ENCODE data around the gene CNOT3. TPM values are rescaled to one million over a fixed set of nuclear protein-coding genes. Genes with fewer than 3 reads are reported as not detected.

Gene CNOT3
- total and polyA plus RNA-seq, 8 donors = 16.8 to 40.0 (median 22.5) TPM

DNA sequence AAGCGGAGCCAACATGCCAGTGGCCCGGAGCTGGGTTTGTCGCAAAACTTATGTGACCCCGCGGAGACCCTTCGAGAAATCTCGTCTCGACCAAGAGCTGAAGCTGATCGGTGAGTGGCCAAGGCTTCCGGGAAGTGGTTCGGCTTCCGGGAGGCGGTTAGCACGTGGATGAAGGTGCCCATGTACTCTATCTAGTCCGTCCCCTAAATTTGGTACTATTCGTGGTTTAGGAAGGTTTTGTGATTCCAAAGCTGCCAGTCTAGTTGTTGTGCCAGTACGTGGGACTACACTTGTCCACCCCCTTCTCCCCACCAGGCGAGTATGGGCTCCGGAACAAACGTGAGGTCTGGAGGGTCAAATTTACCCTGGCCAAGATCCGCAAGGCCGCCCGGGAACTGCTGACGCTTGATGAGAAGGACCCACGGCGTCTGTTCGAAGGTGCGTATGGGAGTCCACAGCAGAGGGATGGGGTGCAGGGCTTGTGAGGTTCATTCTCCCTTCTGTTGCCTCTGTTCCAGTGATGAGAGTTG lies 63.7 kb downstream of the CNOT3 start:
- intact Hi-C loops (cut with DNase I) = no loop called here
- Histone ChIP-seq H3K9me3 (no peaks in the 10 kb centered on the region), H3K27me3 (no peaks in the 10 kb centered on the region), H3K36me3 (peaks cover 4 to 25% (median 19%) of the 10 kb centered on the region in 3 donors), H3K4me1 (peaks cover 18 to 45% (median 37%) of the 10 kb centered on the region in 3 donors), H3K27ac (peak overlapping the region; percentile 82 to 97 (median 89)), H3K4me3 (peak overlapping the region; percentile 55 to 87 (median 62))
- DNase-seq = peak in 1 of 6 donors; percentile 51
- 1% methylated on average over 28 of the region's 28 CpGs for WGBS, 2 donors
- peak in 3 of 4 donors; percentile 0 for ATAC-seq
- TF ChIP-seq, protein P1, sequence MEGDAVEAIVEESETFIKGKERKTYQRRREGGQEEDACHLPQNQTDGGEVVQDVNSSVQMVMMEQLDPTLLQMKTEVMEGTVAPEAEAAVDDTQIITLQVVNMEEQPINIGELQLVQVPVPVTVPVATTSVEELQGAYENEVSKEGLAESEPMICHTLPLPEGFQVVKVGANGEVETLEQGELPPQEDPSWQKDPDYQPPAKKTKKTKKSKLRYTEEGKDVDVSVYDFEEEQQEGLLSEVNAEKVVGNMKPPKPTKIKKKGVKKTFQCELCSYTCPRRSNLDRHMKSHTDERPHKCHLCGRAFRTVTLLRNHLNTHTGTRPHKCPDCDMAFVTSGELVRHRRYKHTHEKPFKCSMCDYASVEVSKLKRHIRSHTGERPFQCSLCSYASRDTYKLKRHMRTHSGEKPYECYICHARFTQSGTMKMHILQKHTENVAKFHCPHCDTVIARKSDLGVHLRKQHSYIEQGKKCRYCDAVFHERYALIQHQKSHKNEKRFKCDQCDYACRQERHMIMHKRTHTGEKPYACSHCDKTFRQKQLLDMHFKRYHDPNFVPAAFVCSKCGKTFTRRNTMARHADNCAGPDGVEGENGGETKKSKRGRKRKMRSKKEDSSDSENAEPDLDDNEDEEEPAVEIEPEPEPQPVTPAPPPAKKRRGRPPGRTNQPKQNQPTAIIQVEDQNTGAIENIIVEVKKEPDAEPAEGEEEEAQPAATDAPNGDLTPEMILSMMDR (IDR thresholded peaks at IDR 0.05) = no peak
- no peak for FAIRE-seq

DNA sequence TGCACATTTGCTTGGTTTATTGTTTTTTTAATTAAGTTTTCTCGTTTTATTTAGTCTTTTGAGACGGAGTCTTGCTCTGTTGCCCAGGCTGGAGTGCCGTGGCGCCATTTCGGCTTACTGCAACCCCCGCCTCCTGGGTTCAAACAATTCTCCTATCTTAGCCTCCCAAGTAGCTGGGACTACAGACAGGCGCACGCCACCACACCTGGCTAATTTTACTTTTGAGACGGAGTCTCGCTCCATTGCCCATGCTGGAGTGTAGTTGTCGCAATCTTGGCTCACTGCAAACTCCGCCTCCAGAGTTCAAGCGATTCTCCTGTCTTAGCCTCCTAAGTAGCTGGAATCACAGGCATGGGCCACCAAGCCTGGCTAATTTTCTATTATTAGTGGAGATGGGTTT lies 64.4 kb downstream of the CNOT3 start:
- FAIRE-seq (no peak), ATAC-seq (no peak), DNase-seq (peak in 1 of 6 donors; percentile 45)
- peak overlapping the region; percentile 55 to 87 (median 62) for H3K4me3 ChIP-seq
- H3K27me3 ChIP-seq = no peaks in the 10 kb centered on the region
- H3K9me3 ChIP-seq = no peaks in the 10 kb centered on the region
- intact Hi-C loops (cut with DNase I) = no loop called here
- TF ChIP-seq, protein P1 (IDR thresholded peaks at IDR 0.05) = no peak
- H3K4me1 ChIP-seq = peaks cover 18 to 53% (median 37%) of the 10 kb centered on the region in 3 donors
- 41 to 67% methylated on average over 13 of the region's 13 CpGs for WGBS, 2 donors
- peak overlapping the region in 2 of 4 donors; percentile 93 to 97 for H3K27ac ChIP-seq
- H3K36me3 ChIP-seq = peaks cover 5 to 33% (median 26%) of the 10 kb centered on the region in 3 donors

DNA sequence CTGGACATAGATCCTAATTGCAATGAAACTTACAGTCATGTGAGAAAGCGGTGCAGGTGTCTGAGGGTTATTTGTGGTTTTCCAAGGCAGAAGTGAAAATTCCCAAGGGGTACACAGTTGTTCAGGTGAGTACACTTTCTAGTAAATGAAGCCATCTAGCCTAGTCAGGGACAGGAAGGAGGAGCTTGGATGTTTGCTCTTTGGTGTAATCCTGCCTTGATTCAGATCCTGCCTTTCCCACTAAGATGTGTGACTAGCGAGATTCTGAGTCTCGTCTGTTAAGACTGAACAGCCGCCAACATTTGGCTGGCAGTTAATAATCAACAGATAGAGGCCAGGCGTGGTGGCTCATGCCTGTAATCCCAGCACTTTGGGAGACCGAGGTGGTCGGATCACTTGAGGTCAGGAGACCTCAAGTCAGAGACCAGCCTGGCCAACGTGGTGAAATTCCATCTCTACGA lies 65.6 kb downstream of the CNOT3 start:
- intact Hi-C loops (cut with DNase I) = no loop called here
- Histone ChIP-seq H3K4me1 (peaks cover 18 to 65% (median 44%) of the 10 kb centered on the region in 3 donors), H3K36me3 (peaks cover 7 to 43% (median 38%) of the 10 kb centered on the region in 3 donors), H3K27ac (peak overlapping the region in 2 of 4 donors; percentile 93 to 97), H3K9me3 (no peaks in the 10 kb centered on the region), H3K27me3 (no peaks in the 10 kb centered on the region), H3K4me3 (peak overlapping the region in 3 of 4 donors; percentile 9 to 87 (median 56))
- DNase-seq (peak in 4 of 6 donors; percentile 57 to 71 (median 62)), ATAC-seq (peak in 3 of 4 donors; percentile 19 to 25 (median 24)), FAIRE-seq (no peak)
- 9 to 14% methylated on average over 9 of the region's 9 CpGs for WGBS, 2 donors
- TF ChIP-seq, protein P1 (IDR thresholded peaks at IDR 0.05) = no peak

DNA sequence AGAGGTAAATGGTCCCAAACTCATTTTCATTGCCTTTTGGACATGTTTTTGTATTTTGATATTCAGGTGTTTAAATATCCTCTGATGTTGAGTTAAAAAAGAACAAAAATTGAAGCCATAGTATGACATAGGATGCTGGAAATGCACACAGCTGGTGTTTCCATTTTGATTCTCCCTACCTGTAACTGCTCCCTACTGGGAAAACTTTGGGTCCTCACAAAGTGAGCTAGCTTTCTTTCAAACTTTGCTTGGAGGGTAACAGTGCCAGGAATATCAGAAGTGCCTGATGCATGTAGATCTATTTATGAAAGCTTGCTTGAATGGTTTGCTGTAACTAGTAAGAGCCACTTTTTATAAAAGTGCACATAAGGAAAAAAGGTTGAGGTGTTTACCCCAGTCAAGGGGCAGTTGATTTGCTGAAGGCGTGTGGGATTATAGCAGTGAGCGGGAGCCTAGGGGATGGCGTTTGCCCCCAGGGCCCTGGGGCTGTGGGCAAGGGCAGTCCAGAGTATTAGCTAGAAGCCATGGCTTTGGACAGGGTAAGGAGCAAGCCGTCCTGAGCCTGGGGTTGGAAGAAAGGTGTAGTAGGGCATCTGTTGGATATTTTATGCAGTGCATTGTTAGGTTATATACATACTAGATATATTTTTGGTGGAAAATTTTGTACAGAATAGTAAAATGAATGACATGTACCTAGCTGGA lies 67.4 kb downstream of the CNOT3 start:
- no peak for DNase-seq
- Histone ChIP-seq H3K9me3 (no peaks in the 10 kb centered on the region), H3K4me1 (peaks cover 27 to 82% (median 61%) of the 10 kb centered on the region in 3 donors), H3K27ac (peak overlapping the region in 3 of 4 donors; percentile 4 to 94 (median 9)), H3K27me3 (no peaks in the 10 kb centered on the region), H3K36me3 (peaks cover 7 to 44% (median 38%) of the 10 kb centered on the region in 3 donors), H3K4me3 (peak overlapping the region in 1 of 4 donors; percentile 87)
- intact Hi-C loops (cut with DNase I) = no loop called here
- 80 to 83% methylated on average over 4 of the region's 4 CpGs for WGBS, 2 donors
- no peak for ATAC-seq
- no peak for FAIRE-seq
- TF ChIP-seq, protein P1 (IDR thresholded peaks at IDR 0.05) = no peak

Other genes with a start within 250 kb of the CNOT3 start
- under 1 TPM in 2 of 6 donors, not detected in 4; 0.04 to 0.09 TPM for gene CACNG7, start 228.5 kb upstream of the CNOT3 start, total RNA-seq
- under 1 TPM; 0.02 to 0.08 TPM for gene CACNG7, start 228.5 kb upstream of the CNOT3 start, polyA plus RNA-seq
- under 1 TPM in 5 of 6 donors, not detected in 1; under 0.01 to 0.06 (median 0.03) TPM for gene CACNG8, start 174.8 kb upstream of the CNOT3 start, total RNA-seq
- under 1 TPM; 0.02 to 0.04 TPM for gene CACNG8, start 174.8 kb upstream of the CNOT3 start, polyA plus RNA-seq
- gene CACNG6, start 146.1 kb upstream of the CNOT3 start, total RNA-seq = not detected
- not detected for gene CACNG6, start 146.1 kb upstream of the CNOT3 start, polyA plus RNA-seq
- gene VSTM1, start 73.9 kb upstream of the CNOT3 start, total RNA-seq = not detected
- not detected for gene VSTM1, start 73.9 kb upstream of the CNOT3 start, polyA plus RNA-seq
- not detected for gene TARM1, start 56.4 kb upstream of the CNOT3 start, total RNA-seq
- not detected for gene TARM1, start 56.4 kb upstream of the CNOT3 start, polyA plus RNA-seq
- 1 to 10 TPM in 2 of 6 donors, under 1 TPM in 3, not detected in 1; 0.41 to 3.2 (median 0.84) TPM for gene OSCAR, start 37.0 kb upstream of the CNOT3 start, total RNA-seq
- 1 to 10 TPM; 1.0 to 1.1 TPM for gene OSCAR, start 37.0 kb upstream of the CNOT3 start, polyA plus RNA-seq
- gene NDUFA3, start 34.9 kb upstream of the CNOT3 start, total RNA-seq = 10 to 100 TPM; 27.7 to 52.1 (median 45.1) TPM
- gene NDUFA3, start 34.9 kb upstream of the CNOT3 start, polyA plus RNA-seq = 100 to 1,000 TPM; 107 to 166 TPM
- 1 to 10 TPM; 3.8 to 8.8 (median 5.0) TPM for gene TFPT, start 22.1 kb upstream of the CNOT3 start, total RNA-seq
- 10 to 100 TPM; 16.1 to 16.6 TPM for gene TFPT, start 22.1 kb upstream of the CNOT3 start, polyA plus RNA-seq
- 10 to 100 TPM; 14.4 to 27.2 (median 19.5) TPM for gene PRPF31, start 22.0 kb upstream of the CNOT3 start, total RNA-seq
- 10 to 100 TPM; 45.0 to 47.1 TPM for gene PRPF31, start 22.0 kb upstream of the CNOT3 start, polyA plus RNA-seq
- 1 to 10 TPM; 2.1 to 5.1 (median 4.4) TPM for gene LENG1, start 22.0 kb downstream of the CNOT3 start, total RNA-seq
- 1 to 10 TPM; 9.6 to 9.7 TPM for gene LENG1, start 22.0 kb downstream of the CNOT3 start, polyA plus RNA-seq
- gene TMC4, start 35.4 kb downstream of the CNOT3 start, total RNA-seq = 10 to 100 TPM; 51.8 to 66.5 (median 56.2) TPM
- 10 to 100 TPM; 80.0 to 88.9 TPM for gene TMC4, start 35.4 kb downstream of the CNOT3 start, polyA plus RNA-seq
- gene MBOAT7, start 51.8 kb downstream of the CNOT3 start, total RNA-seq = 10 to 100 TPM; 18.8 to 47.2 (median 27.3) TPM
- gene MBOAT7, start 51.8 kb downstream of the CNOT3 start, polyA plus RNA-seq = 10 to 100 TPM; 32.6 to 34.7 TPM
- 10 to 100 TPM; 16.8 to 24.7 (median 19.4) TPM for gene TSEN34, start 53.5 kb downstream of the CNOT3 start, total RNA-seq
- 10 to 100 TPM; 19.5 to 33.3 TPM for gene TSEN34, start 53.5 kb downstream of the CNOT3 start, polyA plus RNA-seq
- 1,000 to 10,000 TPM in 4 of 6 donors, 100 to 1,000 TPM in 2; 815 to 1,921 (median 1,191) TPM for gene RPS9, start 63.1 kb downstream of the CNOT3 start, total RNA-seq
- 1,000 to 10,000 TPM; 2,302 to 2,340 TPM for gene RPS9, start 63.1 kb downstream of the CNOT3 start, polyA plus RNA-seq
- gene LILRB3, start 85.2 kb downstream of the CNOT3 start, total RNA-seq = 1 to 10 TPM in 3 of 6 donors, under 1 TPM in 3; 0.47 to 5.6 (median 1.6) TPM
- gene LILRB3, start 85.2 kb downstream of the CNOT3 start, polyA plus RNA-seq = 1 to 10 TPM; 1.3 to 2.4 TPM
- 1 to 10 TPM in 2 of 6 donors, under 1 TPM in 4; 0.20 to 2.4 (median 0.62) TPM for gene LILRA6, start 105.0 kb downstream of the CNOT3 start, total RNA-seq
- under 1 TPM; 0.31 to 0.38 TPM for gene LILRA6, start 105.0 kb downstream of the CNOT3 start, polyA plus RNA-seq
- 1 to 10 TPM in 3 of 6 donors, under 1 TPM in 3; 0.23 to 3.1 (median 1.1) TPM for gene LILRB5, start 119.5 kb downstream of the CNOT3 start, total RNA-seq
- 1 to 10 TPM in 1 of 2 donors, under 1 TPM in 1; 0.56 to 1.4 TPM for gene LILRB5, start 119.5 kb downstream of the CNOT3 start, polyA plus RNA-seq
- gene LILRB2, start 143.3 kb downstream of the CNOT3 start, total RNA-seq = 1 to 10 TPM in 3 of 6 donors, under 1 TPM in 3; 0.19 to 3.9 (median 1.2) TPM
- 1 to 10 TPM; 1.4 to 1.6 TPM for gene LILRB2, start 143.3 kb downstream of the CNOT3 start, polyA plus RNA-seq
- gene LILRA5, start 175.4 kb downstream of the CNOT3 start, total RNA-seq = 1 to 10 TPM in 2 of 6 donors, under 1 TPM in 4; 0.20 to 1.7 (median 0.51) TPM
- 1 to 10 TPM in 1 of 2 donors, under 1 TPM in 1; 0.34 to 1.1 TPM for gene LILRA5, start 175.4 kb downstream of the CNOT3 start, polyA plus RNA-seq
- 1 to 10 TPM in 1 of 6 donors, under 1 TPM in 1, not detected in 4; 0.24 to 2.4 TPM for gene LILRA4, start 201.4 kb downstream of the CNOT3 start, total RNA-seq
- not detected for gene LILRA4, start 201.4 kb downstream of the CNOT3 start, polyA plus RNA-seq
- gene LAIR1, start 227.2 kb downstream of the CNOT3 start, total RNA-seq = 10 to 100 TPM in 2 of 6 donors, 1 to 10 TPM in 3, under 1 TPM in 1; 0.69 to 33.1 (median 4.8) TPM
- gene LAIR1, start 227.2 kb downstream of the CNOT3 start, polyA plus RNA-seq = 1 to 10 TPM; 1.7 to 3.1 TPM